GM12801 (cell line): Measurements from ENCODE around the gene AGBL1.

Source experiments
- CTCF ChIP-seq: IDR thresholded peaks from one replicate; pipeline ENCODE4 v1.5.1; 2011; ENCODE audit warnings: control low read depth; ENCODE audit not compliant: insufficient read length; ENCODE audit errors: extremely low read depth

Gene AGBL1

GRCh38 chr15:86857701-86858100, 778.0 kb downstream of the AGBL1 start:
- TF ChIP-seq CTCF = no peak

- TF ChIP-seq CTCF = no peak
These were observed 783.7 kb downstream of the AGBL1 start for GRCh38 chr15:86863226-86863915.

DNA sequence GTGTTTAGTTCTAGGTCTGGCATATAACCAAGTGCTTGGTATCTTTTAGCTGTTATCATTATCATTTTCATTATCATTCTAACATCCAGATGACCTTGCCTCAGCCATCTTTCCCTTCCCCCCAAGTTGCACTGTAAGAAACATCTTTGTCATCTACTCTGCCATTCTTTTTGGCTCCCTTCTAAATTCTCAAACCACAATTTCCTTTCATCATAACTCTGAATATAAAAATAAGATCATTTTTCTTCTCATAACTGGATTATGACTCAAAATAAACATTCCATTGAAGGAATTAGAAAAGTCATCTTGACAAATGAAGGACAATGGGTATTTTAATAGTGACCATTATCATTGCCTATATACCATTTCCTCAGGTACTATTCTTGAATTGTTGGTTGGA, 786.2 kb downstream of the AGBL1 start:
- TF ChIP-seq CTCF = no peak

DNA sequence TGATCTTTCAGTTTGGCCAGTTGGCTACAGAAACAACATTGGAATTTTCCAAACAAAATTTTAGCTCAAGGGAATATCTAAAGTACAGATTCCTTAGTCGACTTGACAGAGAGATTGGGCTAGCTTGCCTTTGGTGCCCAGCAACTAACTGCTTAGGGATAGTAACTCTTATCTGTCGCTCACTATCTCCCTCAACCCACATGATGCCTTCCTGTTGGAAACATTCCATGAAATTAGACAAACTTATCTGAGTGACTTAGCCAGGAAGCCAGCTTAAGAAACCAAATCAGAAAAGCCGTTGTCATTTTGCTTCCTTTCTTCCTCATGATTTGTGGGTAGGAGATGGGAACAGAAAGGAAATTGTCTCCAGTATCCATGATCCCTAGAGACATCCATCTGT, 791.2 kb downstream of the AGBL1 start:
- no peak for TF ChIP-seq CTCF

GRCh38 chr15:86871964-86872363, 792.3 kb downstream of the AGBL1 start:
- TF ChIP-seq CTCF = no peak

DNA sequence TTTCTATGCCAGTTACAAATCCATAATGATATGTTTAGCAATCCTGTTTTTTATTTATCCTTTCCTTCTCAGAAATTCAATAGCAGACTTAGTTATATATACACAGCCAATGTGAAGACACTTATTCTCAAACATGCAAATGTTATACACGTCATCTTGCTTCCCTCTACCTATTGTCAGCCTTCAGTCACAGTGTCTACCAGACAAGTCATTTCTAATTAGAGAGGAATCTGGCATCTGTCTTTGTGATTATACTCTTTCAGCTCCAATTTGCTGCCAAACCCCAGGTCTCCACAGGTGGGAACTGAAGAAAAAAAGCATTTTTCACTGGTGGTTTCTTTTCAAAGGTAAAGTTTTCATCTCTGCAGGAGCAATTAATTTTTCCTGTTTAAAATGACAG, 793.1 kb downstream of the AGBL1 start:
- TF ChIP-seq CTCF = no peak

DNA sequence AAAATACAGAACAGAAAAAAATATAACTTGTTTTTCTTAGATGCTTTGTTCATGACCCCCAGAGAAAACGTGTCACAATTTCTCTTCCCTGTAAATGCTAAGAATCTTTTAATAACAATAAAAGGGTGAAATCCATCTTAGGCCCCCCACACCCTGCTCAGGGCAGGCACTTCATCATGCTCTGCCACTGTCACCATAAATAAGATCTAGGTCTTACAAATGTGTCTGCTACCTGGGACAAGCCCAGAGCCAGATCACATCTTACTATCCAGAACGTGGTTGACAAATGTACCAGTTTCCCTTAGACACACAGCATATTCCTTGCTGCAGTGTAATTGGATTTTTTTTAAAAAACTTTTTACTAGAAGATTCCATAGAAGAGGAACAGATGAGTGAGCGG, 795.4 kb downstream of the AGBL1 start:
- TF ChIP-seq CTCF = no peak
